Neural cell (in vitro differentiated cells): Measurements from ENCODE around the gene FAM117A. TPM values are rescaled to one million over a fixed set of nuclear protein-coding genes. Genes with fewer than 3 reads are reported as not detected.

ENCODE experiments used
- H2AFZ ChIP-seq: fragments of 200-600, 300-800 bp; sonication (generic), shearing (Covaris generic); 2 replicates; pipeline ENCODE4 v1.6.0; 2014; ENCODE audit warnings: low read depth, mild to moderate bottlenecking, antibody characterized with exemption, low read length, moderate library complexity
- H3F3A ChIP-seq: fragments of 200-600 bp; shearing (Covaris generic); 2 replicates; pipeline ENCODE4 v1.6.1; 2016; ENCODE audit warnings: mild to moderate bottlenecking, moderate library complexity, mixed read lengths, antibody characterized with exemption, low read length; ENCODE audit not compliant: insufficient read depth, poor library complexity, severe bottlenecking
- H3K27ac ChIP-seq: fragments of 200-600, 300-800 bp; sonication (generic), shearing (Covaris generic); 2 replicates; pipeline ENCODE4 v1.5.1; 2014; ENCODE audit warnings: mild to moderate bottlenecking, low read length, moderate library complexity
- H3K27me3 ChIP-seq: fragments of 300-800, 200-600 bp; sonication (generic), shearing (Covaris generic); 2 replicates; pipeline ENCODE4 v1.6.0; 2014; ENCODE audit warnings: mild to moderate bottlenecking, low read depth, low read length, moderate library complexity; ENCODE audit not compliant: insufficient read depth
- H3K36me3 ChIP-seq: fragments of 300-800, 200-600 bp; sonication (generic), shearing (Covaris generic); 2 replicates; pipeline ENCODE4 v1.5.1; 2014; ENCODE audit warnings: mild to moderate bottlenecking, antibody characterized with exemption, low read length, moderate library complexity; ENCODE audit not compliant: insufficient read depth
- H3K4me2 ChIP-seq: fragments of 300-800, 200-600 bp; sonication (generic), shearing (Covaris generic); 2 replicates; pipeline ENCODE4 v1.6.0; 2014; ENCODE audit warnings: mild to moderate bottlenecking, low read length
- H3K4me3 ChIP-seq: fragments of 300-800, 200-600 bp; sonication (generic), shearing (Covaris generic); 2 replicates; pipeline ENCODE4 v1.5.1; 2014; ENCODE audit warnings: mild to moderate bottlenecking, low read length, moderate library complexity
- H3K79me2 ChIP-seq: fragments of 200-600 bp; shearing (Covaris generic); replicated peaks from 2 replicates; pipeline ENCODE4 v1.6.0; 2014; ENCODE audit warnings: mild to moderate bottlenecking, low read length, moderate library complexity; ENCODE audit not compliant: insufficient read depth
- H3K9ac ChIP-seq: fragments of 300-800, 200-600 bp; sonication (generic), shearing (Covaris generic); 2 replicates; pipeline ENCODE4 v1.6.1; 2016; ENCODE audit warnings: mild to moderate bottlenecking, low read length, mixed read lengths
- H3K9me2 ChIP-seq: fragments of 200-600 bp; shearing (Covaris generic); 2 replicates; pipeline ENCODE4 v1.6.1; 2016; ENCODE audit warnings: mild to moderate bottlenecking, low read length, mixed read lengths; ENCODE audit not compliant: insufficient read depth
- H3K9me3 ChIP-seq: fragments of 200-600, 300-800 bp; sonication (generic), shearing (Covaris generic); 2 replicates; pipeline ENCODE4 v1.6.1; 2016; ENCODE audit warnings: mild to moderate bottlenecking, mixed run types, low read length, moderate library complexity, mixed read lengths
- H4K20me1 ChIP-seq: fragments of 200-600 bp; shearing (Covaris generic); 2 replicates; pipeline ENCODE4 v1.6.1; 2016; ENCODE audit warnings: mild to moderate bottlenecking, mixed run types; ENCODE audit not compliant: insufficient read depth
- EP300 ChIP-seq: fragments of 450-650 bp; conservative IDR thresholded peaks from 2 replicates; pipeline ENCODE4 v1.6.1; 2014; ENCODE audit warnings: antibody characterized with exemption, mild to moderate bottlenecking, moderate library complexity; ENCODE audit not compliant: poor library complexity, severe bottlenecking
- EZH2 ChIP-seq: fragments of 200-600, 300-800 bp; shearing (Covaris generic), sonication (generic); IDR thresholded peaks from 2 replicates; pipeline ENCODE4 v1.6.1; 2014; ENCODE audit warnings: antibody characterized with exemption, low read length, borderline replicate concordance, mild to moderate bottlenecking; ENCODE audit not compliant: insufficient read depth, poor library complexity, severe bottlenecking
- MXI1 ChIP-seq: fragments of 450-650 bp; conservative IDR thresholded peaks from 2 replicates; pipeline ENCODE4 v1.6.1; 2014; ENCODE audit warnings: antibody characterized with exemption, mild to moderate bottlenecking; ENCODE audit not compliant: poor library complexity, severe bottlenecking
- POLR2AphosphoS5 ChIP-seq: IDR thresholded peaks from 2 replicates; pipeline ENCODE4 v1.6.1; 2012
- RAD21 ChIP-seq: fragments of 450-650 bp; conservative IDR thresholded peaks from 2 replicates; pipeline ENCODE4 v1.6.1; 2014; ENCODE audit warnings: antibody characterized with exemption, mild to moderate bottlenecking, moderate library complexity
- SMC3 ChIP-seq: fragments of 450-650 bp; conservative IDR thresholded peaks from 2 replicates; pipeline ENCODE4 v1.6.1; 2014; ENCODE audit warnings: antibody characterized with exemption, mild to moderate bottlenecking, moderate library complexity; ENCODE audit not compliant: poor library complexity
- TAF1 ChIP-seq: IDR thresholded peaks from 2 replicates; pipeline ENCODE4 v1.6.1; 2012; ENCODE audit warnings: low read depth
- polyA plus RNA-seq: library from polyadenylated mRNA; depleted of rRNA; stranded (reverse); fragments of >200 nt; gene quantifications from 2 replicates; pipeline ENCODE4 v1.2.3, GENCODE V29; 2014
- TF ChIP-seq, protein P1 (sequence below): IDR thresholded peaks from 2 replicates; pipeline ENCODE4 v1.6.1; 2012; ENCODE audit warnings: borderline replicate concordance
- TF ChIP-seq, protein P2 (sequence below): fragments of 450-650 bp; IDR thresholded peaks from 2 replicates; pipeline ENCODE4 v1.5.1; 2014; ENCODE audit warnings: antibody characterized with exemption, mild to moderate bottlenecking, moderate library complexity; ENCODE audit not compliant: poor library complexity, severe bottlenecking

Gene FAM117A
- polyA plus RNA-seq, 1 donor from 2014 or later: 3.7 TPM

DNA sequence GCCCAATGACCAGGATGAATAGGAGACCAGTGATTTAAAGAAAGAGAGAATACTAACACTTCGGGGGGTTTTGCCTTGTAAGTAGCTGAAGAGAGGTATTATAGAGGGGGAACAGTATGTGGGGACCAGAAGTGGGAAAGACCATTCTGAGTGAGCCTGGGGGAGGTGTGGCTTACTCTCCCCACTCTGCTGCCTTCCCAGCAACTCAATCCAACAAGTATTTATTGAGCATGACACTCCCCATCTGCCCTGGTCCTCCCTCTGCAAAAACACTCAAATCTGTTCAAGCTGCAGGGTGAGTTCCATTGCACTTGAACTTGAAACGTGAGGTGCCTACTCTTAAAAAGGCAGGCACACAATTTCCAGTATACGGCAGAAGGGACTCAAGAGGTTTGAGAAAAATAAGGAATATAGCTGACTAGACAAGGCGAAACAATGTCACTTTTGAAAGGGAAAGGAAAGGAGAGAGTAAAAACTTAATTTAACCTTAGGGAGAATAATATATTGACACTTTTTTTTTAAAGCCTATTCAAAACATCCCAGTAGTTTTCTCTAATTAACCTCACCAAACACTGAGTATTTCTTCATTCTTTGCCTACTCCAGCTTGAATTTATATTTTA lies 8.2 kb downstream of the FAM117A start:
- no peak overlapping the region for H2AFZ ChIP-seq
- no peaks in the 10 kb centered on the region for H3K36me3 ChIP-seq
- H3K27me3 ChIP-seq: no peaks in the 10 kb centered on the region
- no peak overlapping the region for H3K27ac ChIP-seq
- H3K79me2 ChIP-seq: no peaks in the 10 kb centered on the region
- no peaks in the 10 kb centered on the region for H4K20me1 ChIP-seq
- no peaks in the 10 kb centered on the region for H3F3A ChIP-seq
- H3K4me3 ChIP-seq: no peak overlapping the region
- no peak overlapping the region for H3K4me2 ChIP-seq
- H3K9ac ChIP-seq: no peak overlapping the region
- no peaks in the 10 kb centered on the region for H3K9me2 ChIP-seq
- H3K9me3 ChIP-seq: no peaks in the 10 kb centered on the region
- TF ChIP-seq, protein P1, sequence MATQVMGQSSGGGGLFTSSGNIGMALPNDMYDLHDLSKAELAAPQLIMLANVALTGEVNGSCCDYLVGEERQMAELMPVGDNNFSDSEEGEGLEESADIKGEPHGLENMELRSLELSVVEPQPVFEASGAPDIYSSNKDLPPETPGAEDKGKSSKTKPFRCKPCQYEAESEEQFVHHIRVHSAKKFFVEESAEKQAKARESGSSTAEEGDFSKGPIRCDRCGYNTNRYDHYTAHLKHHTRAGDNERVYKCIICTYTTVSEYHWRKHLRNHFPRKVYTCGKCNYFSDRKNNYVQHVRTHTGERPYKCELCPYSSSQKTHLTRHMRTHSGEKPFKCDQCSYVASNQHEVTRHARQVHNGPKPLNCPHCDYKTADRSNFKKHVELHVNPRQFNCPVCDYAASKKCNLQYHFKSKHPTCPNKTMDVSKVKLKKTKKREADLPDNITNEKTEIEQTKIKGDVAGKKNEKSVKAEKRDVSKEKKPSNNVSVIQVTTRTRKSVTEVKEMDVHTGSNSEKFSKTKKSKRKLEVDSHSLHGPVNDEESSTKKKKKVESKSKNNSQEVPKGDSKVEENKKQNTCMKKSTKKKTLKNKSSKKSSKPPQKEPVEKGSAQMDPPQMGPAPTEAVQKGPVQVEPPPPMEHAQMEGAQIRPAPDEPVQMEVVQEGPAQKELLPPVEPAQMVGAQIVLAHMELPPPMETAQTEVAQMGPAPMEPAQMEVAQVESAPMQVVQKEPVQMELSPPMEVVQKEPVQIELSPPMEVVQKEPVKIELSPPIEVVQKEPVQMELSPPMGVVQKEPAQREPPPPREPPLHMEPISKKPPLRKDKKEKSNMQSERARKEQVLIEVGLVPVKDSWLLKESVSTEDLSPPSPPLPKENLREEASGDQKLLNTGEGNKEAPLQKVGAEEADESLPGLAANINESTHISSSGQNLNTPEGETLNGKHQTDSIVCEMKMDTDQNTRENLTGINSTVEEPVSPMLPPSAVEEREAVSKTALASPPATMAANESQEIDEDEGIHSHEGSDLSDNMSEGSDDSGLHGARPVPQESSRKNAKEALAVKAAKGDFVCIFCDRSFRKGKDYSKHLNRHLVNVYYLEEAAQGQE: no peak
- no peak for TF ChIP-seq TAF1
- TF ChIP-seq SMC3: no peak
- TF ChIP-seq EZH2: no peak
- TF ChIP-seq EP300: no peak
- no peak for TF ChIP-seq MXI1

DNA sequence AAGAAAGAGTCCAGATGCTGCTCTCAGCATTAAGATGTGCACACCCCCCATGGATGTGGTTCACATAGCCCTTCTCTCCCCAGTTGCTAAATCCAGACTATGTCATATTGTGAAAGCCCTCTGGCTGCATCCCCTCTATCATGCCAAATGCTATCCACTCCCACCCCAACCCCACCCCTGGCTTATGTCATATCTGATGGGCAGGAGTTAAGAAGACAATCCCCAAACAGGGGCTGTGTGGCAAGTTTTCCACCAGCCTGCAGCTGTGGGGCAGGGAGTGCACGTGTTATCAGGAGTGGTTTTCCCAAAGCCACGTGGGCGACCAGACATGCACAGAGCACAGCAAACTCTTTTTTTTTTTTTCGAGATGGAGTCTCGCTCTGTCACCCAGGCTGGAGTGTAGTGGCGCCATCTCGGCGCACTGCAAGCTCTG lies 10.0 kb downstream of the FAM117A start:
- H3K79me2 ChIP-seq: no peaks in the 10 kb centered on the region
- no peaks in the 10 kb centered on the region for H4K20me1 ChIP-seq
- no peak overlapping the region for H2AFZ ChIP-seq
- H3K27ac ChIP-seq: no peak overlapping the region
- no peak overlapping the region for H3K4me3 ChIP-seq
- no peak overlapping the region for H3K9ac ChIP-seq
- H3F3A ChIP-seq: no peaks in the 10 kb centered on the region
- H3K36me3 ChIP-seq: no peaks in the 10 kb centered on the region
- H3K9me2 ChIP-seq: no peaks in the 10 kb centered on the region
- H3K4me2 ChIP-seq: no peak overlapping the region
- no peaks in the 10 kb centered on the region for H3K27me3 ChIP-seq
- no peaks in the 10 kb centered on the region for H3K9me3 ChIP-seq
- TF ChIP-seq, protein P2, sequence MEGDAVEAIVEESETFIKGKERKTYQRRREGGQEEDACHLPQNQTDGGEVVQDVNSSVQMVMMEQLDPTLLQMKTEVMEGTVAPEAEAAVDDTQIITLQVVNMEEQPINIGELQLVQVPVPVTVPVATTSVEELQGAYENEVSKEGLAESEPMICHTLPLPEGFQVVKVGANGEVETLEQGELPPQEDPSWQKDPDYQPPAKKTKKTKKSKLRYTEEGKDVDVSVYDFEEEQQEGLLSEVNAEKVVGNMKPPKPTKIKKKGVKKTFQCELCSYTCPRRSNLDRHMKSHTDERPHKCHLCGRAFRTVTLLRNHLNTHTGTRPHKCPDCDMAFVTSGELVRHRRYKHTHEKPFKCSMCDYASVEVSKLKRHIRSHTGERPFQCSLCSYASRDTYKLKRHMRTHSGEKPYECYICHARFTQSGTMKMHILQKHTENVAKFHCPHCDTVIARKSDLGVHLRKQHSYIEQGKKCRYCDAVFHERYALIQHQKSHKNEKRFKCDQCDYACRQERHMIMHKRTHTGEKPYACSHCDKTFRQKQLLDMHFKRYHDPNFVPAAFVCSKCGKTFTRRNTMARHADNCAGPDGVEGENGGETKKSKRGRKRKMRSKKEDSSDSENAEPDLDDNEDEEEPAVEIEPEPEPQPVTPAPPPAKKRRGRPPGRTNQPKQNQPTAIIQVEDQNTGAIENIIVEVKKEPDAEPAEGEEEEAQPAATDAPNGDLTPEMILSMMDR: no peak
- no peak for TF ChIP-seq RAD21
- no peak for TF ChIP-seq EP300
- TF ChIP-seq TAF1: no peak
- no peak for TF ChIP-seq POLR2AphosphoS5
- TF ChIP-seq, protein P1: no peak
- no peak for TF ChIP-seq SMC3
- no peak for TF ChIP-seq MXI1
- no peak for TF ChIP-seq EZH2
